ENCODE results near the gene ZIM2. TPM values are rescaled to one million over a fixed set of nuclear protein-coding genes. Genes with fewer than 3 reads are reported as not detected.

The ZIM2 gene
- total RNA-seq, 1 experiment from 2014 or later, result not detected

GRCh38 chr19:56885173-56885985 lies 44.9 kb upstream of the ZIM2 start (continued):
- TF ChIP-seq ZBTB33 (IDR thresholded peaks at IDR 0.05; ENCODE audit: extremely low read depth, insufficient replicate concordance, low read length) (no peak), REST (IDR thresholded peaks at IDR 0.05; ENCODE audit: low read depth) (no peak), SIN3A (IDR thresholded peaks at IDR 0.05; ENCODE audit: low read depth) (no peak), TCF7L2 (IDR thresholded peaks at IDR 0.05; ENCODE audit: borderline replicate concordance, extremely low read depth, insufficient read depth, insufficient read length) (no peak), FOSL1 (IDR thresholded peaks at IDR 0.05; ENCODE audit: low read depth) (no peak), EZH2 (IDR thresholded peaks at IDR 0.05) (no peak), YY1 (IDR thresholded peaks at IDR 0.05; ENCODE audit: extremely low read depth, insufficient replicate concordance, low read depth, low read length) (no peak)
